ENCODE data around the gene LAMC2.

DNA sequence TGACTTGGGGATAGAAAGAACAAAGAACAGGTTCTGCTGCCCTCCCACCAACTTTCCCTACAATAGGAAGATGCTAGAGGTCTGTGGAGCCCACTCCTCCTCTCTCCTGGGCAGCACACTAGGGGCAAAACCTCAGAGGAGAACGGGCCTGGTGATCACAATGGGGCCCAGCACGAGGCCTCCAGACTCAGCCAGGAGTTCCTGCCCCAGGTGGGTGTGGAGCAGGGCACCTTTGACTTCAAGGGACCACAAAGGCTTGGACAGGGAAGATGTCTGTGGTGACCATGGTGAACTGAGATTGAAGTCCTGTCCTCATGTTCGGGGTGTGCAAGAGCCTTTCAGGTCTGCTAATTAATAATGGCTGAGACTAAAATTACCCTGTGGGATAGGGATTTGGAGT lies 88.8 kb downstream of the LAMC2 start:
- TF ChIP-seq, protein P1, sequence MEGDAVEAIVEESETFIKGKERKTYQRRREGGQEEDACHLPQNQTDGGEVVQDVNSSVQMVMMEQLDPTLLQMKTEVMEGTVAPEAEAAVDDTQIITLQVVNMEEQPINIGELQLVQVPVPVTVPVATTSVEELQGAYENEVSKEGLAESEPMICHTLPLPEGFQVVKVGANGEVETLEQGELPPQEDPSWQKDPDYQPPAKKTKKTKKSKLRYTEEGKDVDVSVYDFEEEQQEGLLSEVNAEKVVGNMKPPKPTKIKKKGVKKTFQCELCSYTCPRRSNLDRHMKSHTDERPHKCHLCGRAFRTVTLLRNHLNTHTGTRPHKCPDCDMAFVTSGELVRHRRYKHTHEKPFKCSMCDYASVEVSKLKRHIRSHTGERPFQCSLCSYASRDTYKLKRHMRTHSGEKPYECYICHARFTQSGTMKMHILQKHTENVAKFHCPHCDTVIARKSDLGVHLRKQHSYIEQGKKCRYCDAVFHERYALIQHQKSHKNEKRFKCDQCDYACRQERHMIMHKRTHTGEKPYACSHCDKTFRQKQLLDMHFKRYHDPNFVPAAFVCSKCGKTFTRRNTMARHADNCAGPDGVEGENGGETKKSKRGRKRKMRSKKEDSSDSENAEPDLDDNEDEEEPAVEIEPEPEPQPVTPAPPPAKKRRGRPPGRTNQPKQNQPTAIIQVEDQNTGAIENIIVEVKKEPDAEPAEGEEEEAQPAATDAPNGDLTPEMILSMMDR (IDR thresholded peaks at IDR 0.05): no peak
- TF ChIP-seq POLR2A (IDR thresholded peaks at IDR 0.05): no peak
- TF ChIP-seq EP300 (IDR thresholded peaks at IDR 0.05): no peak

Data from ovary (tissue), 3 donors.